Measurements from ENCODE around the gene C3orf22. TPM values are rescaled to one million over a fixed set of nuclear protein-coding genes. Genes with fewer than 3 reads are reported as not detected.

C3orf22 gene
- total and polyA plus RNA-seq, 12 donors, result 0.26 TPM; not detected in 11

GRCh38 chr3:126567696-126568438 is 9.1 kb upstream of the C3orf22 start:
- WGBS, 2 donors, result 47 to 52% methylated on average over 10 of the region's 10 CpGs
- H3K4me3 ChIP-seq, result no peak overlapping the region

GRCh38 chr3:126562737-126563276 is 4.1 kb upstream of the C3orf22 start:
- no peak overlapping the region for H3K4me3 ChIP-seq
- no peak for DNase-seq
- ATAC-seq, result no peak
- 49 to 87% methylated on average over 2 of the region's 2 CpGs for WGBS, 2 donors
- H3K4me1 ChIP-seq, result no peaks in the 10 kb centered on the region
- no peak for TF ChIP-seq CTCF (IDR thresholded peaks at IDR 0.05)
- H3K27me3 ChIP-seq, result peaks cover 0 to 3% (median 0%) of the 10 kb centered on the region in 7 donors
- peaks cover 0 to 24% (median 0%) of the 10 kb centered on the region in 11 donors for H3K9me3 ChIP-seq
- no peak overlapping the region for H3K27ac ChIP-seq
- intact Hi-C loops (cut with DNase I), result no loop called here
- H3K36me3 ChIP-seq, result no peaks in the 10 kb centered on the region

More at GRCh38 chr3:126567696-126568438, 9.1 kb upstream of the C3orf22 start:
- H3K27ac ChIP-seq, result no peak overlapping the region
- intact Hi-C loops (cut with DNase I), result loop anchor here in 4 of 10 donors (5.0 kb wide), 2 partner anchors 41 to 46 kb away; partner anchors contain the start of gene CHST13 (in 3 of the 4)
- peak; percentile 34 to 91 (median 74) for ATAC-seq
- peak in 7 of 9 donors; percentile 14 to 55 (median 41) for TF ChIP-seq CTCF (IDR thresholded peaks at IDR 0.05)
- peaks cover 0 to 6% (median 0%) of the 10 kb centered on the region in 11 donors for H3K9me3 ChIP-seq
- peaks cover 0 to 3% (median 0%) of the 10 kb centered on the region in 7 donors for H3K27me3 ChIP-seq
- H3K36me3 ChIP-seq, result no peaks in the 10 kb centered on the region
- no peaks in the 10 kb centered on the region for H3K4me1 ChIP-seq
- no peak for DNase-seq

GRCh38 chr3:126557761-126558160 is 971 bp downstream of the C3orf22 start:
- Histone ChIP-seq H3K36me3 (no peaks in the 10 kb centered on the region), H3K4me1 (no peaks in the 10 kb centered on the region), H3K27me3 (no peaks in the 10 kb centered on the region), H3K4me3 (no peak overlapping the region), H3K9me3 (peaks cover 0 to 18% (median 0%) of the 10 kb centered on the region in 11 donors), H3K27ac (no peak overlapping the region)
- DNase-seq (no peak), ATAC-seq (no peak)
- 76 to 83% methylated on average over 6 of the region's 6 CpGs for WGBS, 2 donors
- no peak for TF ChIP-seq CTCF (IDR thresholded peaks at IDR 0.05)
- intact Hi-C loops (cut with DNase I), result no loop called here

- Histone ChIP-seq H3K4me1 (no peaks in the 10 kb centered on the region), H3K9me3 (peaks cover 0 to 14% (median 0%) of the 10 kb centered on the region in 11 donors), H3K36me3 (no peaks in the 10 kb centered on the region), H3K4me3 (no peak overlapping the region), H3K27ac (no peak overlapping the region), H3K27me3 (no peaks in the 10 kb centered on the region)
- WGBS, 2 donors, result 95 to 96% methylated on average over 11 of the region's 11 CpGs
- ATAC-seq, result no peak
- no peak for DNase-seq
- no peak for TF ChIP-seq CTCF (IDR thresholded peaks at IDR 0.05)
- intact Hi-C loops (cut with DNase I), result no loop called here
Measured at GRCh38 chr3:126557415-126557745, 1.4 kb downstream of the C3orf22 start.

Measured in heart right ventricle (tissue), 16 donors.